HepG2 (cell line): ENCODE measurements around the gene PGAP3. TPM values are rescaled to one million over a fixed set of nuclear protein-coding genes. Genes with fewer than 3 reads are reported as not detected.

ENCODE experiments used
- ATAC-seq: fragments of 200-7000 bp; cut with Tn5 transposase; 3 replicates; pipeline ENCODE4 v1.9.1; 2020; ENCODE audit warnings: mild to moderate bottlenecking, moderate library complexity
- BruUV-seq: library from RNA; stranded (reverse); fragments of 400-500 nt; replicated peaks from 2 replicates; lab custom pipeline; 2021; lab: Mats Ljungman, UMichigan
- CTCF ChIA-PET: fragments of 300-600 bp; formaldehyde crosslinking; extraction: SDS; loops from one replicate; lab custom pipeline; 2021; ENCODE audit warnings: low total read pairs, inconsistent platforms, low intra/inter-chr PET ratio; lab: Yijun Ruan, JAX
- POLR2A ChIA-PET: fragments of 350-600 bp; sonication (Branson Sonifier 250); formaldehyde crosslinking; loops from one replicate; lab custom pipeline; 2020; ENCODE audit warnings: antibody characterized with exemption, inconsistent platforms; lab: Yijun Ruan, JAX
- DNase-seq: peaks from one replicate; pipeline ENCODE4 v3.0.0-alpha.2; 2015; ENCODE audit warnings: low spot score
- FAIRE-seq: peaks from 3 replicates; lab custom pipeline; 2011; peaks lifted over from hg19 to GRCh38; lab: Jason Lieb, UNC
- H2AFZ ChIP-seq: one replicate; pipeline ENCODE4 v1.6.1; 2011; ENCODE audit warnings: low read length, inconsistent platforms
- H3K27ac ChIP-seq: fragments of 300-600 bp; 3 replicates; pipeline ENCODE4 v1.8.0; 2011; ENCODE audit warnings: mixed run types, mild to moderate bottlenecking, mixed read lengths, low read length, inconsistent platforms; ENCODE audit not compliant: insufficient read depth; ENCODE audit errors: extremely low read length
- H3K27me3 ChIP-seq, 2 experiments: fragments of 200-600 bp in 1 of 2; 2 replicates in 1 of 2; 3 replicates in 1 of 2; pipeline versions ENCODE4 v1.6.0 to v1.8.0; 2011; ENCODE audit warnings: low read length in 2 of 2, mild to moderate bottlenecking in 2 of 2, moderate library complexity in 2 of 2, inconsistent platforms in 1 of 2; ENCODE audit not compliant: insufficient read depth in 2 of 2, control insufficient read depth in 1 of 2
- H3K36me3 ChIP-seq, 2 experiments: fragments of 200-600 bp in 1 of 2; replicated peaks in 1 of 2; 2 replicates in 1 of 2; 3 replicates in 1 of 2; pipeline versions ENCODE4 v1.5.1 to v1.8.0; 2011; ENCODE audit warnings: low read length in 2 of 2, inconsistent platforms in 1 of 2; ENCODE audit not compliant: insufficient read depth in 2 of 2, control insufficient read depth in 1 of 2
- H3K4me1 ChIP-seq: 2 replicates; pipeline ENCODE4 v1.5.1; 2012; ENCODE audit warnings: low read length, inconsistent platforms; ENCODE audit not compliant: insufficient read depth
- H3K4me2 ChIP-seq: 2 replicates; pipeline ENCODE4 v1.6.0; 2011; ENCODE audit warnings: low read depth, low read length, inconsistent platforms
- H3K4me3 ChIP-seq, 3 experiments: fragments of 200-600 bp in 1 of 3; sonication (generic), shearing (Covaris generic) in 1 of 3; replicated peaks in 1 of 3; 2 replicates each; pipeline ENCODE4 v1.5.1; 2011 to 2016; ENCODE audit warnings: low read length in 3 of 3, inconsistent platforms in 2 of 3, low read depth in 2 of 3, mild to moderate bottlenecking in 2 of 3, control low read depth in 1 of 3, mixed read lengths in 1 of 3; ENCODE audit not compliant: insufficient read depth in 1 of 3
- H3K79me2 ChIP-seq: one replicate; pipeline ENCODE4 v1.6.1; 2011; ENCODE audit warnings: low read length, inconsistent platforms; ENCODE audit not compliant: insufficient read depth
- H3K9ac ChIP-seq: 2 replicates; pipeline ENCODE4 v1.6.0; 2011; ENCODE audit warnings: mild to moderate bottlenecking, low read depth, low read length, inconsistent platforms; ENCODE audit not compliant: insufficient read depth
- H3K9me3 ChIP-seq: 2 replicates; pipeline ENCODE4 v1.5.1; 2012; ENCODE audit warnings: mild to moderate bottlenecking, low read length
- H4K20me1 ChIP-seq: 2 replicates; pipeline ENCODE4 v1.6.0; 2011; ENCODE audit warnings: inconsistent platforms, mild to moderate bottlenecking, low read length, moderate library complexity; ENCODE audit not compliant: insufficient read depth
- ADNP ChIP-seq: sonication (generic); formaldehyde crosslinking; IDR thresholded peaks from 2 replicates; pipeline ENCODE4 v1.4.0; 2020; ENCODE audit warnings: missing genetic modification reagents
- FOXJ3 ChIP-seq: sonication (generic); formaldehyde crosslinking; IDR thresholded peaks from 2 replicates; pipeline ENCODE4 v1.4.0; 2020; ENCODE audit warnings: missing genetic modification reagents, mild to moderate bottlenecking, borderline replicate concordance
- HNF1A ChIP-seq, 2 experiments: sonication (generic) in 1 of 2; formaldehyde crosslinking in 1 of 2; IDR thresholded peaks; 2 replicates each; pipeline versions ENCODE4 v1.4.0 to v1.6.1; 2016 to 2020; ENCODE audit warnings: borderline replicate concordance in 1 of 2, low read depth in 1 of 2, mild to moderate bottlenecking in 1 of 2, missing genetic modification reagents in 1 of 2
- KDM1A ChIP-seq: IDR thresholded peaks from 2 replicates; pipeline ENCODE4 v1.6.1; 2016; ENCODE audit warnings: missing compliant biosample characterization
- UBTF ChIP-seq: sonication (generic); formaldehyde crosslinking; IDR thresholded peaks from 2 replicates; pipeline ENCODE4 v1.4.0; 2020; ENCODE audit warnings: mild to moderate bottlenecking, missing genetic modification reagents
- ZFAT ChIP-seq: sonication (generic); formaldehyde crosslinking; conservative IDR thresholded peaks from 2 replicates; pipeline ENCODE4 v1.8.1; 2023; ENCODE audit warnings: missing genetic modification reagents, inconsistent platforms
- ZMYM3 ChIP-seq: sonication (generic); formaldehyde crosslinking; IDR thresholded peaks from 2 replicates; pipeline ENCODE4 v1.5.1; 2020; ENCODE audit warnings: mild to moderate bottlenecking, missing genetic modification reagents
- WGBS: methylation state at CpG from one replicate; pipeline ENCODE4 v1.1.6; 2017; ENCODE audit warnings: low lambda C conversion rate; 5-methylcytosine and 5-hydroxymethylcytosine counted together
- in situ Hi-C: cut with HindIII; loops from 2 replicates; pipeline ENCODE4 v1.10.0; 2017; ENCODE audit warnings: low pct_unique_long_range_greater_than_20kb; ENCODE audit not compliant: extremely low pct_ligation_motif_present
- intact Hi-C: fragments of 100-400 bp; cut with micrococcal nuclease; formaldehyde crosslinking; loops from one replicate; pipeline ENCODE4 v1.10.0; 2022; ENCODE audit not compliant: unreplicated experiment
- polyA plus RNA-seq, 8 experiments: library from polyadenylated mRNA; depleted of rRNA in 3 of 8; stranded (reverse) in 7 of 8; unstranded in 1 of 8; fragments of >200 nt; fragmentation: Illumina TruSeq in 4 of 8; extraction: Trizol in 4 of 8; gene quantifications; 2 replicates each; pipeline versions ENCODE4 v1.2.1 to v1.2.3, GENCODE V29; 2011 to 2016; ENCODE audit warnings: low read depth in 4 of 8, missing spikeins in 1 of 8, mixed read lengths in 1 of 8; ENCODE audit not compliant: insufficient read depth in 1 of 8
- total RNA-seq, 5 experiments: library from RNA; depleted of rRNA; stranded (reverse); fragments of >200 nt; fragmentation: Illumina TruSeq; extraction: Trizol; gene quantifications; 2 replicates each; pipeline ENCODE4 v1.2.3, GENCODE V29; 2016; ENCODE audit warnings: low read depth in 1 of 5

The PGAP3 gene
- total and polyA plus RNA-seq, 2 of the 13 experiments (the other 11 are each of a cell fraction or from before 2014, with no cell fraction given) = 11.9 to 14.6 TPM

- H3K9ac ChIP-seq = no peak overlapping the region
- intact Hi-C loops = no loop called here
- POLR2A ChIA-PET = interaction anchor here (1.9 to 9.4 kb wide), 3 partner anchors 11 to 26 kb away, joined by 7 to 96 read pairs (median 63); partner anchors contain the start of gene PGAP3
Measured at GRCh38 chr17:39677542-39678339, 10.1 kb downstream of the PGAP3 start.

More at GRCh38 chr17:39677542-39678339, 10.1 kb downstream of the PGAP3 start:
- H3K4me3 ChIP-seq = no peak overlapping the region
- no peak for DNase-seq
- H3K4me1 ChIP-seq = peaks cover 67% of the 10 kb centered on the region
- TF ChIP-seq ZFAT (CRISPR knock-in tag) (no peak), ZMYM3 (CRISPR knock-in tag) (peak; percentile 63), HNF1A (IDR thresholded peaks at IDR 0.05; ENCODE audit: low read depth) (no peak), HNF1A (CRISPR knock-in tag; IDR thresholded peaks at IDR 0.05; ENCODE audit: borderline replicate concordance) (0 out of 2 replicates have a peak, but pooled peaks have one; percentile 13), ADNP (CRISPR knock-in tag) (peak; percentile 77; the same call in 1 of the 2 replicates), UBTF (CRISPR knock-in tag) (0 out of 2 replicates have a peak, but pooled peaks have one; percentile 3), KDM1A (CRISPR knock-in tag) (peak; percentile 64; the same call in 1 of the 2 replicates), FOXJ3 (CRISPR knock-in tag) (no peak)
- TF ChIP-seq, all 625 proteins: peak for 5
- ATAC-seq (no peak), FAIRE-seq (no peak)
- Histone ChIP-seq H3K79me2 (no peaks in the 10 kb centered on the region), H4K20me1 (no peaks in the 10 kb centered on the region), H3K36me3 (no peaks in the 10 kb centered on the region), H3K27ac (peak overlapping the region; percentile 12), H3K27me3 (no peaks in the 10 kb centered on the region), H3K9me3 (no peaks in the 10 kb centered on the region), H3K4me2 (no peak overlapping the region), H2AFZ (no peak overlapping the region)
- CTCF ChIA-PET = no interaction called here
- WGBS = 91% methylated on average over 13 of the region's 13 CpGs
- no TSS peak for BruUV-seq
- in situ Hi-C loops = no loop called here
